Cardiac muscle cell (in vitro differentiated cells and primary cell): ENCODE measurements around the gene KIRREL3. TPM values are rescaled to one million over a fixed set of nuclear protein-coding genes. Genes with fewer than 3 reads are reported as not detected.

ENCODE experiments used
- DNase-seq, 2 donors: peaks; one replicate each; pipeline versions ENCODE4 v3.0.0 to v3.0.0-alpha.2; 2010 to 2017; ENCODE audit warnings: low read depth in 1 of 2, low spot score in 1 of 2
- H3K27ac ChIP-seq: fragments of 200-600 bp; sonication (generic); 2 replicates; pipeline ENCODE4 v1.5.1; 2016
- H3K27me3 ChIP-seq: fragments of 200-600 bp; sonication (generic); 2 replicates; pipeline ENCODE4 v1.6.0; 2016; ENCODE audit warnings: control low read depth
- H3K36me3 ChIP-seq: fragments of 200-600 bp; sonication (generic); 2 replicates; pipeline ENCODE4 v1.5.1; 2016; ENCODE audit warnings: control low read depth
- H3K4me1 ChIP-seq: fragments of 200-600 bp; sonication (generic); 2 replicates; pipeline ENCODE4 v1.8.1; 2017; ENCODE audit warnings: low read depth, mild to moderate bottlenecking, mixed run types
- H3K4me3 ChIP-seq: fragments of 200-600 bp; sonication (generic); 2 replicates; pipeline ENCODE4 v1.5.1; 2016; ENCODE audit warnings: mild to moderate bottlenecking
- H3K9me3 ChIP-seq: fragments of 200-600 bp; sonication (generic); 2 replicates; pipeline ENCODE4 v1.5.1; 2017; ENCODE audit warnings: low read depth, mild to moderate bottlenecking, control low read depth
- CTCF ChIP-seq: IDR thresholded peaks from 2 replicates; pipeline ENCODE4 v1.5.1; 2012; ENCODE audit warnings: low read depth, mild to moderate bottlenecking, low read length
- polyA plus RNA-seq: library from polyadenylated mRNA; unstranded; fragments of >200 nt; fragmentation: Nextera tagmentation; extraction: Ambion mirVana; gene quantifications from 2 replicates; pipeline ENCODE4 v1.2.1, GENCODE V29; 2016
- total RNA-seq: library from RNA; depleted of rRNA; stranded (reverse); fragments of >200 nt; gene quantifications from 2 replicates; pipeline ENCODE4 v1.2.3, GENCODE V29; 2016

The KIRREL3 gene
- total and polyA plus RNA-seq, 2 experiments from 2014 or later, result 0.12 to 0.89 TPM

GRCh38 chr11:126723665-126724045, 276.9 kb downstream of the KIRREL3 start:
- Histone ChIP-seq H3K36me3 (no peaks in the 10 kb centered on the region), H3K27me3 (peaks cover 11% of the 10 kb centered on the region), H3K27ac (no peak overlapping the region), H3K4me3 (no peak overlapping the region), H3K9me3 (no peaks in the 10 kb centered on the region), H3K4me1 (no peaks in the 10 kb centered on the region)
- no peak for TF ChIP-seq CTCF
- DNase-seq, result no peak

GRCh38 chr11:126722956-126723664, 277.5 kb downstream of the KIRREL3 start:
- DNase-seq, result no peak
- no peak overlapping the region for H3K4me3 ChIP-seq
- TF ChIP-seq CTCF, result no peak
- peaks cover 14% of the 10 kb centered on the region for H3K27me3 ChIP-seq
- no peaks in the 10 kb centered on the region for H3K4me1 ChIP-seq
- no peak overlapping the region for H3K27ac ChIP-seq
- H3K36me3 ChIP-seq, result no peaks in the 10 kb centered on the region
- H3K9me3 ChIP-seq, result no peaks in the 10 kb centered on the region

- H3K9me3 ChIP-seq, result no peaks in the 10 kb centered on the region
- no peak for TF ChIP-seq CTCF
- peaks cover 14% of the 10 kb centered on the region for H3K27me3 ChIP-seq
- DNase-seq, result no peak
- H3K4me1 ChIP-seq, result no peaks in the 10 kb centered on the region
- H3K4me3 ChIP-seq, result no peak overlapping the region
- H3K27ac ChIP-seq, result no peak overlapping the region
- no peaks in the 10 kb centered on the region for H3K36me3 ChIP-seq
These were observed 278.4 kb downstream of the KIRREL3 start for GRCh38 chr11:126722006-126722736.

GRCh38 chr11:126720539-126721235, 279.9 kb downstream of the KIRREL3 start:
- no peak for DNase-seq
- no peak overlapping the region for H3K27ac ChIP-seq
- H3K36me3 ChIP-seq, result no peaks in the 10 kb centered on the region
- H3K27me3 ChIP-seq, result peaks cover 16% of the 10 kb centered on the region
- no peaks in the 10 kb centered on the region for H3K4me1 ChIP-seq
- no peak overlapping the region for H3K4me3 ChIP-seq
- no peaks in the 10 kb centered on the region for H3K9me3 ChIP-seq
- TF ChIP-seq CTCF, result no peak

GRCh38 chr11:126719740-126720139, 280.8 kb downstream of the KIRREL3 start:
- Histone ChIP-seq H3K4me1 (no peaks in the 10 kb centered on the region), H3K36me3 (no peaks in the 10 kb centered on the region), H3K4me3 (no peak overlapping the region), H3K27ac (no peak overlapping the region), H3K9me3 (no peaks in the 10 kb centered on the region), H3K27me3 (peaks cover 25% of the 10 kb centered on the region)
- no peak for DNase-seq
- TF ChIP-seq CTCF, result no peak
